Measurements from ENCODE around the gene SELENOT. TPM values are rescaled to one million over a fixed set of nuclear protein-coding genes. Genes with fewer than 3 reads are reported as not detected.

SELENOT gene
- total RNA-seq, 1 donor: 150 TPM

DNA sequence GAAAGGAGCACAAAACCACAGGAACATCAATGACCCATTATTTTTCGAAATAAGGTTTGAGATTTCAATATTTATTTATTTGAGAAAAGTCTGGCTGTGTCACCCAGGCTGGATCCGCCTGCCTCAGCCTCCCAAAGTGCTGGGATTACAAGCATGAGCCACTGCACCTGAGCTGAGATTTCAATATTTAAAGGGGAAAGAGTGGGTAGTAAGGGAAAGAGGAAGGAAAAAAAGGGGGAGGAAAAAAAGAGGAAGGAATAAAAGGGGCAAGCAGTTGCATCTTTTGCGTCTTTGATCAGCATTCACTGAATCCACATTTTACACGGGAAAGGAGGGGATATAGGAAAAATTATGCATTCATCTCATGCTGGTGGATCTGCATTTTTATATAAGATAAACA, 53.2 kb downstream of the SELENOT start:
- no peak for DNase-seq (ENCODE audit: low read depth)
- H3K4me3 ChIP-seq (ENCODE audit: low read depth, low read length): no peak overlapping the region
- no peak for TF ChIP-seq CTCF (IDR thresholded peaks at IDR 0.05; ENCODE audit: insufficient read depth, low read length)

GRCh38 chr3:150662410-150663200, 59.5 kb downstream of the SELENOT start:
- no peak overlapping the region for H3K4me3 ChIP-seq (ENCODE audit: low read depth, low read length)
- no peak for TF ChIP-seq CTCF (IDR thresholded peaks at IDR 0.05; ENCODE audit: insufficient read depth, low read length)
- no peak for DNase-seq (ENCODE audit: low read depth)

GRCh38 chr3:150663461-150663860, 60.3 kb downstream of the SELENOT start:
- DNase-seq (ENCODE audit: low read depth): no peak
- no peak for TF ChIP-seq CTCF (IDR thresholded peaks at IDR 0.05; ENCODE audit: insufficient read depth, low read length)

GRCh38 chr3:150666167-150666566, 63.0 kb downstream of the SELENOT start:
- no peak overlapping the region for H3K4me3 ChIP-seq (ENCODE audit: low read depth, low read length)
- no peak for DNase-seq (ENCODE audit: low read depth)
- no peak for TF ChIP-seq CTCF (IDR thresholded peaks at IDR 0.05; ENCODE audit: insufficient read depth, low read length)

More at GRCh38 chr3:150663461-150663860, 60.3 kb downstream of the SELENOT start:
- H3K4me3 ChIP-seq (ENCODE audit: low read depth, low read length): no peak overlapping the region

DNA sequence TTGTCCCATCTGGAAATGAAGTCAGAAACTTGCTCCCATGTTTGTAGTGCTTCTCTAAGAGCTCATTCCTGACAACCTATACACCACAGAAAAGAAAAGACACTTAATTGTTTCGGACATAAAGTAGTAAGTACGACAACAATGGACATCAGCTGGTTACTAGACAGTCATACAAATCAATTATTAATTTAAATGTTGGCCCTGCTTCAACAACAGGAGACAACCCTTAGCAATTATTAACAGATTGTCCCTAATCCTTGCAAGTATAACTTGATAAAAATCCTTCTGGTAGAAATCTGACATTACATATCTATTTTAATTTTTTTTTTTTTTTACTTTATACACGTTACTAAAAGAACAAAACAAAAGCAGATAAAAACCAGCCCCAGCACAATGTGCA, 70.8 kb downstream of the SELENOT start:
- no peak for DNase-seq (ENCODE audit: low read depth)
- H3K4me3 ChIP-seq (ENCODE audit: low read depth, low read length): no peak overlapping the region
- no peak for TF ChIP-seq CTCF (IDR thresholded peaks at IDR 0.05; ENCODE audit: insufficient read depth, low read length)

- no peak for TF ChIP-seq CTCF (IDR thresholded peaks at IDR 0.05; ENCODE audit: insufficient read depth, low read length)
- DNase-seq (ENCODE audit: low read depth): no peak
- no peak overlapping the region for H3K4me3 ChIP-seq (ENCODE audit: low read depth, low read length)
These were observed 72.5 kb downstream of the SELENOT start for GRCh38 chr3:150675587-150675986.

Other genes starting within 250 kb of the SELENOT start
- 10.3 and 15.4 TPM in 2 replicates for gene TSC22D2, start 195.0 kb upstream of the SELENOT start, total RNA-seq (ENCODE audit: low replicate concordance)
- gene SERP1, start 56.8 kb upstream of the SELENOT start, total RNA-seq (ENCODE audit: low replicate concordance): 119 and 229 TPM in 2 replicates
- gene EIF2A, start 56.5 kb upstream of the SELENOT start, total RNA-seq (ENCODE audit: low replicate concordance): 135 and 166 TPM in 2 replicates
- gene ERICH6, start 100.6 kb downstream of the SELENOT start, total RNA-seq (ENCODE audit: low replicate concordance): 0.18 and 0.41 TPM in 2 replicates
- 16.9 and 22.5 TPM in 2 replicates for gene SIAH2, start 159.8 kb downstream of the SELENOT start, total RNA-seq (ENCODE audit: low replicate concordance)

Measured in fibroblast of the aortic adventitia (primary cell).